ENCODE results near the gene ALDH16A1.

ALDH16A1 gene

GRCh38 chr19:49499030-49499670, 46.1 kb downstream of the ALDH16A1 start:
- TF ChIP-seq CTCF (IDR thresholded peaks at IDR 0.05; ENCODE audit: extremely low read depth, missing control alignments): no peak

GRCh38 chr19:49502866-49503581, 50.0 kb downstream of the ALDH16A1 start:
- DNase-seq (ENCODE audit: low spot score): no peak
- peak; percentile 42 for TF ChIP-seq CTCF (IDR thresholded peaks at IDR 0.05; ENCODE audit: extremely low read depth, missing control alignments)

More at GRCh38 chr19:49499030-49499670, 46.1 kb downstream of the ALDH16A1 start:
- DNase-seq (ENCODE audit: low spot score): no peak

- DNase-seq (ENCODE audit: low spot score): no peak
- no peak for TF ChIP-seq CTCF (IDR thresholded peaks at IDR 0.05; ENCODE audit: extremely low read depth, missing control alignments)
Measured at GRCh38 chr19:49503582-49503962, 50.5 kb downstream of the ALDH16A1 start.

- peak; percentile 83 for TF ChIP-seq CTCF (IDR thresholded peaks at IDR 0.05; ENCODE audit: extremely low read depth, missing control alignments)
- DNase-seq (ENCODE audit: low spot score): peak; percentile 84
Measured at GRCh38 chr19:49506575-49507105, 53.6 kb downstream of the ALDH16A1 start.

- TF ChIP-seq CTCF (IDR thresholded peaks at IDR 0.05; ENCODE audit: extremely low read depth, missing control alignments): no peak
- no peak for DNase-seq (ENCODE audit: low spot score)
Measured at GRCh38 chr19:49507803-49508494, 54.9 kb downstream of the ALDH16A1 start.

GRCh38 chr19:49512970-49513745, 60.1 kb downstream of the ALDH16A1 start:
- DNase-seq (ENCODE audit: low spot score): peak; percentile 65
- TF ChIP-seq CTCF (IDR thresholded peaks at IDR 0.05; ENCODE audit: extremely low read depth, missing control alignments): no peak
